Astrocyte of the cerebellum (primary cell): ENCODE results near the gene JAZF1.
A peak's percentile ranks its signal among the peaks of the same experiment; 100 is the strongest.

Source experiments
- DNase-seq: peaks from one replicate; pipeline ENCODE4 v3.0.0-alpha.2; 2011; ENCODE audit warnings: low read depth
- H3K4me3 ChIP-seq: 2 replicates; pipeline ENCODE4 v1.5.1; 2011; ENCODE audit warnings: mild to moderate bottlenecking, low read depth, low read length, moderate library complexity
- in situ Hi-C: cut with HindIII; loops from 2 replicates; pipeline ENCODE4 v1.10.0; 2017; ENCODE audit warnings: low sequenced_read_pairs
- TF ChIP-seq, protein P1 (sequence below): IDR thresholded peaks from 2 replicates; pipeline ENCODE4 v1.5.1; 2012; ENCODE audit warnings: low read length, low read depth, moderate library complexity, mild to moderate bottlenecking; ENCODE audit errors: missing control alignments

JAZF1 gene

DNA sequence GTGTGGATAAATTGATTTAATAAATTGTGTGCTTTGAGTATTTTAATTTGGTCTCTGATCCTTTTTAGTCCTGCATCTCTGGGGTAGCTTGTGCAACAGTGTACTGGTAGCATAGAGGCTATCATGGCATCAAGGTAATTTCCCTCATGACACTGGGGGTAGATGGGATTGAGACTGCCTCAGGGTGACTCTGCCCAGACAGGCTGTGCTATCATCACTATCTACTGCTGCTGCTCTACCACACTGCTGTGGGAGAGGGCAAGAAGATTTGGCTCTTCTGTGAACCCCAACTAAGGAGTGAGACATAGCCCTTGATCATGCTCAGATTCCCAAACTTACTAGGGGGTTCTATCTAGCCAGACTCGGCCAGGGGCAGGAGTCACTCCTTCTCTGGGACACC lies 43.6 kb upstream of the JAZF1 start:
- DNase-seq = no peak
- in situ Hi-C loops = no loop called here
- TF ChIP-seq, protein P1, sequence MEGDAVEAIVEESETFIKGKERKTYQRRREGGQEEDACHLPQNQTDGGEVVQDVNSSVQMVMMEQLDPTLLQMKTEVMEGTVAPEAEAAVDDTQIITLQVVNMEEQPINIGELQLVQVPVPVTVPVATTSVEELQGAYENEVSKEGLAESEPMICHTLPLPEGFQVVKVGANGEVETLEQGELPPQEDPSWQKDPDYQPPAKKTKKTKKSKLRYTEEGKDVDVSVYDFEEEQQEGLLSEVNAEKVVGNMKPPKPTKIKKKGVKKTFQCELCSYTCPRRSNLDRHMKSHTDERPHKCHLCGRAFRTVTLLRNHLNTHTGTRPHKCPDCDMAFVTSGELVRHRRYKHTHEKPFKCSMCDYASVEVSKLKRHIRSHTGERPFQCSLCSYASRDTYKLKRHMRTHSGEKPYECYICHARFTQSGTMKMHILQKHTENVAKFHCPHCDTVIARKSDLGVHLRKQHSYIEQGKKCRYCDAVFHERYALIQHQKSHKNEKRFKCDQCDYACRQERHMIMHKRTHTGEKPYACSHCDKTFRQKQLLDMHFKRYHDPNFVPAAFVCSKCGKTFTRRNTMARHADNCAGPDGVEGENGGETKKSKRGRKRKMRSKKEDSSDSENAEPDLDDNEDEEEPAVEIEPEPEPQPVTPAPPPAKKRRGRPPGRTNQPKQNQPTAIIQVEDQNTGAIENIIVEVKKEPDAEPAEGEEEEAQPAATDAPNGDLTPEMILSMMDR = no peak
- H3K4me3 ChIP-seq = no peak overlapping the region

DNA sequence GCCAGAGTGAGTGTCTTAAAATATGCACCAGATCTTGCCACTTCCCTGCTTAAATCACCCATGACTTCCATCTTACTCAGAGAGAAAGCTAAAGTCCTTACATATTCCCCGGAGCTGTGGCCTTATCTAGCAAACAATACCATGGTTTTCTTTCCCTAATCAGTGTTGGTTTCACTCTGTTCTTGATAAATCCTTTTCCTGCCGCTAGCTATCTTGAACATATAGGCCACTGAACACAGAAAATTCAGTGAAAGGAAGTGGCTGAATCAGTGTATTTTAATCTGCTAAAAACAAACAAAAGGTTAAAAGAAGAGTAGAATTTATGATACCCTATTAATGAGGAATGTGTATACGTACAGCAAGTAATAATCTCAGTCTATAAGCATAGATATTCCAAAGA lies 42.0 kb upstream of the JAZF1 start:
- TF ChIP-seq, protein P1 = no peak
- DNase-seq = no peak
- in situ Hi-C loops = no loop called here
- no peak overlapping the region for H3K4me3 ChIP-seq

GRCh38 chr7:28219793-28220192 lies 39.2 kb upstream of the JAZF1 start:
- no peak for DNase-seq
- in situ Hi-C loops = no loop called here
- no peak overlapping the region for H3K4me3 ChIP-seq
- TF ChIP-seq, protein P1 = no peak

GRCh38 chr7:28217143-28217542 lies 36.5 kb upstream of the JAZF1 start:
- TF ChIP-seq, protein P1 = no peak
- H3K4me3 ChIP-seq = no peak overlapping the region
- DNase-seq = no peak
- in situ Hi-C loops = no loop called here

DNA sequence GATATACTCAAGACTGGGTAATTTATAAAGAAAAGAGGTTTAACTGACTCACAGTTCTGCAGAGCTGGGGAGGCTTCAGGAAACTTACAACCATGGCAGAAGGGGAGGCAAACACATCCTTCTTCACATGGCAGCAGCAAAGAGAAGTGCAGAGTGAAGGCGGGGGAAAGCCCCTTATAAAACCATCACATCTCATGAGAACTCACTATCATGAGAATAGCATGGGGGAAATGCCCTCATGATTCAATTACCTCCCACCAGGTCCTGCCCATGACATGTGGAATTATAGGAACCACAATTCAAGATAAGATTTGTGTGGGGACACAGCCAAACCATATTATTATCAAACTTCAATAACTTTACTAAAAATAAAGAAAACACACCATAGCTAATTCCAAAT lies 30.4 kb upstream of the JAZF1 start:
- no peak overlapping the region for H3K4me3 ChIP-seq
- in situ Hi-C loops = no loop called here
- DNase-seq = no peak
- TF ChIP-seq, protein P1 = no peak

DNA sequence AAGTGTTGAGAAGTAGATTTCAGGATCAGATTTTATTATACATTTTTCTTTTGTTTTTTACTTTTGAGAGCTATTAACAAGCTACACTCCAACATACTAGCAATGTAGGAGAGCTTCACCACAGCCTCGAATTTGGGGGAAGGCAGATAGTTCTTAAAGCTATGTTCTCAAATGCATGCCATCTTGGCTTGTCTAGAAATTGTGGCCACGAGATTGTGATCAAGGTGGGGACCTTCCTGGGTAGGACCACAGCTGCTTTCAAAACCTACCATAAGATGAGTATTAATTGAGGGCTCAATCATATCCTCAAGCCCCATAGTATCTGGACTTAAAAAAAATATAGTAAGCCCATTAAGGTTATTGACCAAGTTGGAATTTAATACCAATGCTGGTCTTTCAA lies 27.9 kb upstream of the JAZF1 start:
- in situ Hi-C loops = no loop called here
- TF ChIP-seq, protein P1 = no peak

DNA sequence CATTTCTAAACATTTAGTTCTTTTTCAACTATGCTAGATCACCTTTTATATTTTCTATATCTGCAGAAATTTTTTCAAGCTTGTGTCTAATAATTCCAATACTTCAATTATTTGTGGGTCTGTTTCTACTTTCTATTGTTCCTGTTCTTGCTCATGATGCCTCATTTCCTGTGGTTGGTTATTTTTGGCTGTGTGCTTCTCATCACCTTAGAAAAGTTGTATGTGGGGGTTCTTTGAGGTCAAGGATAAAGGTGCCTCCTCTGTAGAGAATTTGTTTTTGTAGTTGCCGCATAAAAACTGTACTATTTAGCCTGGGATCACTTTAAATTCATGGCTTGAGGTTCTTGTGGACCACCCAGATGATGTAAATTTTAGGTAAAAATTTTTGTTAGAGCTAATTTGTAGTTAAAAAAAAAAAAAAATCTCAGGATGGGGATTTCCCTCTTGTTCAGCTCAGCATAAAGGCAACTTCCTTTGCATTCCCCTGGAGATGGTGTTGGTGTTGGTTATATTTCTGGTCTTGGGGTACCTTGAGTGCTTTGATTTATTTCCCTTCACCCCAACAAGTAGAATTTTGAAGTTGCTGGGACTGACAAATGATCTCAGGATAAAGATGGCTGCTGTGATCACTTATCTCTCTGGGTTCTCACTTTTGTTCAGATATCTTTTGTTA lies 27.0 kb upstream of the JAZF1 start:
- no peak overlapping the region for H3K4me3 ChIP-seq
- in situ Hi-C loops = no loop called here
- peak; percentile 48 for DNase-seq
- TF ChIP-seq, protein P1 = no peak

More for the DNA sequence above, 27.9 kb upstream of the JAZF1 start:
- DNase-seq = no peak
- no peak overlapping the region for H3K4me3 ChIP-seq
